Activated naive CD4-positive, alpha-beta T cell treated with anti-CD3 and anti-CD28 coated beads, Interleukin-2, amount 50 U/mL, for 24 hours (primary cell): ENCODE data around the gene WASHC4.
"Not testable (repeated sequence)": the region's sequence is repeated elsewhere in the genome, so short reads cannot be mapped to it uniquely, and the experiment has no call there.

Experiments used
- H3K27ac Mint-ChIP-seq: one replicate; pipeline ENCODE4 v1.8.0; 2021; ENCODE audit warnings: mild to moderate bottlenecking, mixed read lengths
- H3K27me3 Mint-ChIP-seq: one replicate; pipeline ENCODE4 v1.8.0; 2021; ENCODE audit warnings: mixed read lengths
- H3K36me3 Mint-ChIP-seq: one replicate; pipeline ENCODE4 v1.8.0; 2021; ENCODE audit warnings: mixed read lengths
- H3K4me1 Mint-ChIP-seq: one replicate; pipeline ENCODE4 v1.8.0; 2021; ENCODE audit warnings: mixed read lengths
- H3K4me3 Mint-ChIP-seq: one replicate; pipeline ENCODE4 v1.8.0; 2021; ENCODE audit warnings: mild to moderate bottlenecking, mixed read lengths
- H3K9me3 Mint-ChIP-seq: one replicate; pipeline ENCODE4 v1.8.0; 2021; ENCODE audit warnings: mixed read lengths

Gene WASHC4

DNA sequence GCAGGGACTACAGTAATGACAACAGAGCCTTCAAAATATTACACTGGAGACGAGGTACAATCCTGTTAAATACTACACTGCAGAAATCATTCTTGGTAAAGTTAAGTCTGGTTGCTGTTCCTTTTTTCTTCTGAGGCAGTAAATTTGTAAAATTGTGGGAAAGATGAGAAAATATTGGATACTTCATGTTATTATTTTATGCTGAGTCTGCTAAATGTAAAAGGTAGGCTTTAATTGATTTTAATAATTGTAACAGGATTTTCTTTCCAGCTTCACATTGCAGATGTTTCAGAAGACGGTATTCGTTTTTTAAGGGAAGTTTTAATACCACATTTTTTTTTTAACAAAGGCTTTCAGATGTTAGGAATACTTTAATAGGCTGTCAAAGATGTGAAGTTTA lies 62.6 kb downstream of the WASHC4 start:
- Mint-ChIP-seq H3K27ac (peak overlapping the region; percentile 30), H3K36me3 (peaks cover 8% of the 10 kb centered on the region), H3K4me1 (peaks cover 5% of the 10 kb centered on the region), H3K27me3 (no peaks in the 10 kb centered on the region), H3K9me3 (no peaks in the 10 kb centered on the region), H3K4me3 (no peak overlapping the region)

DNA sequence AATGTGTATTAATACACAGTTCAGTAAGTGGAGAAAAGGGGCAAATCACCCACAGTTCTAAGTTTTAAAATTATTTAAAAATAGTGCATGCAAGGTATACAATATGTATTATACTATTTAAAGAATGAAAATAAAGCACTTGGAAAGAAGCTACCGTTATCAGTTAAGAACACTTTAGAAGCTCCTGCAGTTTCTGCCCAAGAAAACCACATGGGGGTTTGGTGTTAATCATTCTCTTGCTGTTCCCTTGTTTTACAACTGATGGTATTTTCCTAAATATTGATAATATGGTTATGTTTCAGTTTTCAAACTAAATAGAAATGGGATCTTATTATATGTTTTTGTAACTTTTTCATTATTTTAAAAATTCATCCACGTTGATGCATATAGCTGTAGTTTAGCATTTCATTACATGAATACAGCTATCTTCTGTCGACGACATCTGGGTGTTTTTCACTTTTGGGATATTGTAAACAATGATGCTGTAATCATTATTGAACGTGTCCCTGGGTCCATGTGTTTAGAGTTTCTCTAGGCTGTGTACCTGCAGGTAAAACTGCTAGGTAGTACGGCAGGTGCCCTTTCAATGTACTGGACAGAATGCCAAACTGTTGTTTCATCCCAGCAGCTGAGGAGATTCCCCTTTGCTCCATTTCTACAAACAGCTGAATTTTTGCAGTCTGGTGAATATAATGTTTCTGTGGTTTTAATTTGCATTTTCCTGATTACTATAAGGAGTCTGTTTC lies 64.3 kb downstream of the WASHC4 start:
- Mint-ChIP-seq H3K27me3 (no peaks in the 10 kb centered on the region), H3K9me3 (no peaks in the 10 kb centered on the region), H3K4me1 (peaks cover 5% of the 10 kb centered on the region), H3K36me3 (peaks cover 12% of the 10 kb centered on the region), H3K27ac (no peak overlapping the region), H3K4me3 (no peak overlapping the region)

DNA sequence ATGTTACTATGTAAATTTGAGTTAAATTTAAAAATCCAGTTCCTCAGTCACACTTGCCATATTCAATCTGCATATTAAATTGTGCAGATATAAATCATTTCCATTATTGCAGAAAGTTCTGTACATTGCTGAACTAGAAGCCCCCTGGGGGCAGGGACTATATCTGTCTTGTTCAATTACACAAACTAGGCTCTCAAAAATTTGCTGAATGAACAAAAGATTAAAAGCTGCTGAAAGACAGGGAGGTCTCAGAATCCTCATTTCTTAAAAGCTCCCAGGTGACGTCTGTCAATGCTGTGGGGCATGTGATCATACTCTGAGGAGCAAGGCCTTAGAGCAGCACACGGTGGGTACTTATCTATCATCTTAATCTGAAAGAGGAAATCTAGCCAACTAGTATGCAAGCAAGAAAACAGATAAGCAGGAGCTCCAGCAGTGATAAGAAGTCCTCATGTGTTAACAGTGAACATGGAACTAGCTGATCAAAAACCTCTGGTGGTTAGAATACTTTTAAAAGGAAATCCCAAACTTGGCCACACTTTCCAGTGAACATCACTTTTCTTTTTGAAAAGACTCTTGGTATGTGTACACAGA lies 68.0 kb downstream of the WASHC4 start:
- peaks cover 8% of the 10 kb centered on the region for H3K4me1 Mint-ChIP-seq
- peaks cover 26% of the 10 kb centered on the region for H3K36me3 Mint-ChIP-seq
- H3K27me3 Mint-ChIP-seq = no peaks in the 10 kb centered on the region
- no peak overlapping the region for H3K4me3 Mint-ChIP-seq
- peak overlapping the region; percentile 23 for H3K27ac Mint-ChIP-seq
- H3K9me3 Mint-ChIP-seq = no peaks in the 10 kb centered on the region

DNA sequence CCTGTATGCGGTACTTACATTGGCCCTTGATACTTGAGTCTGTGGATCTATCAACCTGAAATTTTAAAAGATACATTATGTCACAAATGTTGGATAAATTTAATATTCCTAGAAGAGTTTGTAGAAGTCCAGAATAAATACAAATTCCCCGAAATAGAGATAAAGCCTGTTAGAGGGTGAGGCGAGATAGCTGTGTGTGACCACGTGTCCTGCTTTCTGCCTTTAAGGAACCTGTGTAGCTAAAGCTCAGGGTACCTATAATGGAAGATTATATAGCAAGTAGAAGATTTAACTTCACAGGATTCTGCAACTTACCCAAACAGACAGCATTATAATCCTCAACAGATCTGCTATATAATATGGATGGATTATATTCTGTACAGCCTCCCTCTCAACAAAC lies 69.7 kb downstream of the WASHC4 start:
- Mint-ChIP-seq H3K9me3 (no peaks in the 10 kb centered on the region), H3K4me3 (no peak overlapping the region), H3K27ac (peak overlapping the region; percentile 32), H3K27me3 (no peaks in the 10 kb centered on the region), H3K36me3 (peaks cover 35% of the 10 kb centered on the region), H3K4me1 (peaks cover 6% of the 10 kb centered on the region)

DNA sequence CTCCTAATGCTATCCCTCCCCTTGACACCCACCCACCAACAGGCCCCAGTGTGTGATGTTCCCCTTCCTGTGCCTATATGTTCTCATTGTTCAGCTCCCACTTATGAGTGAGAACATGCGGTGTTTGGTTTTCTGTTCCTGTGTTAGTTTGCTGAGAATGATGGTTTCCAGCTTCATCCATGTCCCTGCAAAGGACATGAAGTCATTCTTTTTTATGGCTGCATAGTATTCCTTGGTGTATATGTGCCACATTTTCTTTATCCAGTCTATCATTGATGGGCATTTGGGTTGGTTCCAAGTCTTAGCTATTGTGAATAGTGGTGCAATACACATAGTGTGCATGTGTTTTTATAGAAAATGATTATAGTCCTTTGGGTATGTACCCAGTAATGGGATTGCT lies 71.6 kb downstream of the WASHC4 start:
- not testable (repeated sequence) for H3K4me3 Mint-ChIP-seq, H3K4me1 Mint-ChIP-seq, H3K27me3 Mint-ChIP-seq, H3K9me3 Mint-ChIP-seq, H3K27ac Mint-ChIP-seq
- peaks cover 46% of the 10 kb centered on the region for H3K36me3 Mint-ChIP-seq

DNA sequence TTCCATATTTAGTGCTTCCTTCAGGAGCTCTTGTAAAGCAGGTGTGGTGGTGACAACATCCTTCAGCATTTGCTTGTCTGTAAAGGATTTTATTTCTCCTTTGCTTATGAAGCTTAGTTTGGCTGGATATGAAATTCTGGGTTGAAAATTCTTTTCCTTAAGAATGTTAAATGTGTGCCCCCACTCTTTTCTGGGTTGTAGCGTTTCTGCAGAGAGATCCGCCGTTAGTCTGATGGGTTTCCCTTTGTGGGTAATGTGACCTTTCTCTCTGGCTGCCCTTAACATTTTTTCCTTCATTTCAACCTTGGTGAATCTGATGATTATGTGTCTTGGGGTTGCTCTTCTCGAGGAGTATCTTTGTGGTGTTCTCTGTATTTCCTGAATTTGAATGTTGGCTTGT lies 75.9 kb downstream of the WASHC4 start:
- not testable (repeated sequence) for H3K4me1 Mint-ChIP-seq, H3K27ac Mint-ChIP-seq, H3K9me3 Mint-ChIP-seq, H3K27me3 Mint-ChIP-seq, H3K4me3 Mint-ChIP-seq
- H3K36me3 Mint-ChIP-seq = peaks cover 54% of the 10 kb centered on the region

DNA sequence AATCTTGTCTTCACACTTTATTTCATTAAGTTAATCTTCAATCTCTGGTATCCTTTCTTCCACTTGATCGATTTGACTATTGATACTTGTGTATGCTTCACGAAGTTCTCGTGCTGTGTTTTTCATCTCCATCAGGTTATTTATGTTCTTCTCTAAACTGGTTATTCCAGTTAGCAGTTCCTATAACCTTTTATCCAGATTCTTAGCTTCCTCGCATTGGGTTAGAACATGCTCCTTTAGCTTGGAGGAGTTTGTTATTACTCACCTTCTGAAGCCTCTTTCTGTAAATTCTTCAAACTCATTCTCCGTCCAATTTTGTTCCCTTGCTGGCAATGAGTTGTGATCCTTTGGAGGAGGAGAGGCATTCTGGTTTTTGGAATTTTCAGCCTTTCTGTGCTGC lies 76.4 kb downstream of the WASHC4 start:
- not testable (repeated sequence) for H3K27me3 Mint-ChIP-seq, H3K27ac Mint-ChIP-seq, H3K9me3 Mint-ChIP-seq, H3K4me3 Mint-ChIP-seq, H3K4me1 Mint-ChIP-seq
- H3K36me3 Mint-ChIP-seq = peaks cover 57% of the 10 kb centered on the region

DNA sequence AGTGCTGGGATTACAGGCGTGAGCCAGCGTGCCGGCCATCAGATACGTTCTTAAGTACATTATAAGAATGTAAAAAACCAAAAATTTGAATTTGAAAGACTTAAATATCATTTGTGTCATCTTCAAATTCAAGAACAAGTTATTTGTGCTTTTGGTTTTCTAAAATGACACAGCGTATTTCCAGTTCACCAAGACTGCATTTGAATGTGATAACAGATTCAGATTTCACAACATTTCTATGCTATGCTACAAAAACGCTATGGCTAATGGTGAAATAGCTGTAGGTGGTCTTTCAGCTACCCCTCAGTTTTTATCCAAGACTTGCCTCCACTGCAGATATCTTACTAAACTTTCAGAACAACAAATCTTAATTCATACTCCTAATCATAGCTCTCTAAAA lies 81.8 kb downstream of the WASHC4 start:
- Mint-ChIP-seq H3K4me3 (no peak overlapping the region), H3K36me3 (peaks cover 39% of the 10 kb centered on the region), H3K4me1 (no peaks in the 10 kb centered on the region), H3K27ac (no peak overlapping the region), H3K9me3 (no peaks in the 10 kb centered on the region), H3K27me3 (no peaks in the 10 kb centered on the region)

DNA sequence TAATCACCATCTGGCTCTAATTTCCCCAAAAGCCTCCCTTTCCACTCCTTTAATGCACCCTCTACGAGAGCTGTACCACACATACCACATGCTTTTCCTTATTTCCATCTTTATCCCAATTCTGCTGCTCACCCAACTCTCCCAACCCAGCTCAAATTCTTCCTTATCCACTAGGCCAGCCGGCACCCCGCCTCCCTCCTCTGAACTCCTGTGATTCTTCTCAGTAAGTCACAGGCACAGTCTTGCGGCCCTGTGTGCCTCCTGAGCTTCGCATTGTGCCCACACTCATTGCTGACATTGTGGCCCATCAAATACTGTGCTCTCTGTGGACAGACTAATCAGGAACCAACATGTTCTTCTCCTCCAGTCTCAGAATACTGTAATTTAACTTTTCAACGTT lies 83.0 kb downstream of the WASHC4 start:
- no peak overlapping the region for H3K4me3 Mint-ChIP-seq
- H3K27me3 Mint-ChIP-seq = no peaks in the 10 kb centered on the region
- no peaks in the 10 kb centered on the region for H3K9me3 Mint-ChIP-seq
- no peaks in the 10 kb centered on the region for H3K4me1 Mint-ChIP-seq
- H3K36me3 Mint-ChIP-seq = peaks cover 36% of the 10 kb centered on the region
- H3K27ac Mint-ChIP-seq = peak overlapping the region; percentile 73

DNA sequence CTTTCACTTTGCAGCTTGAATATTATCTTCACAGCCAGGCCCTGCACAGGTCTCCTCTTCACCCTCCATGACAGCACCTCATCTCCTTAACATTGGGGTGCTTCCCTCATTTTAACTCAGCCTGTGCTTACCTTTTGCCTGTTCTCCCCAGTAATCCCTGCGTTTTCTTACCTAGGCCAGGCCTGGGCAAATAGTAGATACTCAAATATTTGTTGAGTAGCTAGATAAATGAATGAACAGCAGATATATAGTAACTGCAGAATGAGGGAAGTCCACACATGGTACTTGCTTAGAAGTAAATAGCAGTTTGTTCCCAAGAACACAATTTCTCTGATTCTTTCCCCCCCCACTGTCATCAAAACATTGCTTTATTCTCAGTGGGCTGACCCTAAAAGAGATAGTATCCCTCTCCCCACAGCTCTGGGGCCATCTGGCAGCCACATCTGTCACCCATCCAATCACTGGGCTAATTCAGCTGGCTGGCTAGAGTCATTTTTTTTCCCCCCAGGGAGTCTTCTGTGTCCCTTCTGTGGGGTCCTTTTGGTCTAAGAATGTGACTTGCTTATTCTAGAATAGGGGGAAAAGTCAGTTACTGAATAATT lies 85.2 kb downstream of the WASHC4 start:
- Mint-ChIP-seq H3K4me3 (no peak overlapping the region), H3K4me1 (no peaks in the 10 kb centered on the region), H3K9me3 (no peaks in the 10 kb centered on the region), H3K27ac (no peak overlapping the region), H3K27me3 (no peaks in the 10 kb centered on the region), H3K36me3 (peaks cover 29% of the 10 kb centered on the region)

DNA sequence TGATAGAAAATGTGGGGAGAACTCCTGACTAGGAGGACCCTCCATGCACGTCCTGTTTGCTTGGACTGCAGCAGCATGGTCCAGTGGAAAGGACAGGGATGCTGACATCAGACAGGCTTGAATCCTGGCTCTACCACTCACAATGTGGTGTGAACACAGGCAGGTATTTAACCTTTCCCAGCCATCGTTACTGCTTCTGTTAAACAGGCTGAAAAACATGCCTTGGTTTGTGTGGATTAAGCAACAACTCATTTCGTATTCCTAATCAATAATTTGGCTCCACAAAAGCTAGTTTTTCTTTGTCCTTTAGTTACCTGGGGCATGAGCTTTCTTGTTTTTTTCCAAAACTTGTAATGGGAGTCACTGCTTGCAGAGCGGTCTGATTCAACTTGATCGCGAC lies 87.4 kb downstream of the WASHC4 start:
- Mint-ChIP-seq H3K27ac (no peak overlapping the region), H3K9me3 (no peaks in the 10 kb centered on the region), H3K27me3 (no peaks in the 10 kb centered on the region), H3K36me3 (peaks cover 23% of the 10 kb centered on the region), H3K4me3 (no peak overlapping the region), H3K4me1 (no peaks in the 10 kb centered on the region)

DNA sequence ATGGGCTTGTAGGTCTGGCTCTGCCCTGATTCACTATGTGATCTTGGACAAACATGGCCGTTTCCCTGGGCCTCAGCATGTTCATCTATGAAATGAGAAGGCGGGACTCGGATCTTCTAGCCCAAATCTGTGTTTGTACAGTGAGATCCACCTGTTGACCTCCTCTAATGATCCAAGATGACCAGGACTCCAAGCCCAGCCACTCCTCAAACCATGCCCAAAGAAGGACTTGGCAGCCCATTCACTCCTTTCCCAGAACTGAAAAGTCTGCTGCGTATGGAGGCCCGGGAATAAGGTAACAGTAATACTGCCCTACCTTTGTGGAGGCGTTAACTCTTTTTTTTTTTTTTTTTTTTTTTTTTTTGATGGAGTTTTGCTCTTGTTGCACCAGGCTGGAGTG lies 88.6 kb downstream of the WASHC4 start:
- H3K9me3 Mint-ChIP-seq = no peaks in the 10 kb centered on the region
- no peak overlapping the region for H3K27ac Mint-ChIP-seq
- no peaks in the 10 kb centered on the region for H3K4me1 Mint-ChIP-seq
- H3K36me3 Mint-ChIP-seq = peaks cover 17% of the 10 kb centered on the region
- H3K4me3 Mint-ChIP-seq = no peak overlapping the region
- H3K27me3 Mint-ChIP-seq = no peaks in the 10 kb centered on the region

DNA sequence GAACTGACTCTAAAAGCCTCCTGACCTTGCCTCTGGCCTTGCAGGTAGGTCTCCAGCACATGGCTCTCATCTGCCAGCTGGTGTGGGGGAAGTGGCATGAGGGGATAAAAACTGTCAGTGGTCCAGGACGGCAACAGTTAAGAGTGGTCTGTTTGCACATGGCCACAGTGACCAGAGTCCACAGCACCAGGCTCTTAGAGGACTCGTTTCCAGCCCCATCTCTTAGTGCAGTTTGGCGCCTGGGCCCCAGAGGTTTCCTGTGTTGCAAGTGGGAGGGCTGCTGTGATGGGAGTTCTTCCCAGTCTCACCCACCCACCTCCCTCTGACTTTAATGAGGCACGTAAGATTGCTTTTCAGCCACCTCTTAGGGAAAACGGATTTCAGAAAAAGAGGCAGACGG lies 91.4 kb downstream of the WASHC4 start:
- no peak overlapping the region for H3K4me3 Mint-ChIP-seq
- H3K27me3 Mint-ChIP-seq = no peaks in the 10 kb centered on the region
- no peak overlapping the region for H3K27ac Mint-ChIP-seq
- no peaks in the 10 kb centered on the region for H3K4me1 Mint-ChIP-seq
- peaks cover 5% of the 10 kb centered on the region for H3K36me3 Mint-ChIP-seq
- no peaks in the 10 kb centered on the region for H3K9me3 Mint-ChIP-seq

DNA sequence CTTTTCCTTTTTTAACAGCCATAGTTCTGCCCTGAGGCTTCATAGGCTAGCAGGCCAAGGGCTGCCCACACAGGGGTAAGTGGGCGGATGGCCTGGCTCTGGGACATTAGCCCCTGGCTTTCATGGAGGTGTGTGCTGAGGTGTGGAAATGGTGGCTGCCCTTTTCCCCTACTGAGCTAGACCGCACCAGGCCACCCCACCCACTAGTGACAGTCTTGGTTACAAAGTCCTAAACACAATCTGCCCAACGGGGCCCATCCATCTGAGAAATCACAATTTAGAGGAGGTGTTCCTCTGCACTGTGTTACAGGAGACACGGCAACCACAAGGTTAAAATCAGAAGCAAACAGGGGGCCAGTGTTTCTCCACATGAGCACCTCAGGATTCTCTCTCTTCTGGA lies 92.9 kb downstream of the WASHC4 start:
- no peaks in the 10 kb centered on the region for H3K9me3 Mint-ChIP-seq
- no peak overlapping the region for H3K27ac Mint-ChIP-seq
- no peak overlapping the region for H3K4me3 Mint-ChIP-seq
- H3K27me3 Mint-ChIP-seq = no peaks in the 10 kb centered on the region
- H3K4me1 Mint-ChIP-seq = no peaks in the 10 kb centered on the region
- H3K36me3 Mint-ChIP-seq = peaks cover 2% of the 10 kb centered on the region

DNA sequence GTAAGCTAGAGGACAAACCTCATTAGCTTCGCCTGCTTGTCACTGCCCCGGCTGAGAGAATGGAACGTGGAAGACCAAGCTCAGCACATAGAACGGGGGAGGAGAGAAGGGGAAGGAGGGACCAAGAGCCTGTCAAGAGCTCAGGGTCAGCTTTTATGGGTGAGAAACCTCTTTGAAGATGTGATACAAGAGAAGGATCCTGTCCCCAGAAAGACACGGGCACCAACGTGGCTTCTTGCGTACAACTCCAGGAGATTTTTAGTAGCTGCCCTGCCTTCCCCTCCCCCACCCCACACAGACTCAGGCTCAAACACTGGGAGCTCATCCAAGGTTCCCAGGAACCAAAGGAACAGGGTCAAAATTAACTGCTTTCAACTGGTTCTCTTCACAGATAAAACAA lies 93.8 kb downstream of the WASHC4 start:
- no peaks in the 10 kb centered on the region for H3K4me1 Mint-ChIP-seq

DNA sequence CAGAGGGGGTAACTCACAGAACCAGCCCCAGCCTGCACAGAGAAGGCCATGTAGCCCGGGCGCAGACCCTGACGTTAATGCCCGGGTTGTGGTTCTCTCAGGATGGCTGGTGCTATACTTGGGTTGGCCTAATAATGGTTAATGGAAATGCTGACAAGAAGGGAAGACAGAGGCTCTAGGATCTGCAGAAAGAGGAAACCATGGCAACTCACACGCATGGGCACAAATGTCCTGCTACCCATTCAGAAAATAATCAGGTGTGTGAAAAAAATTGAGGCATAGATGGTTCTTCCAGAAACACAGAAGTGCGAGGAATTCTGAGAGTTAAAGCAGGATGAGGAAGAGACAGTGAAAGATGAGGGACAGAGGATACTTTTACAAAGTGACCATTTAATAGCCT lies 94.7 kb downstream of the WASHC4 start:
- no peaks in the 10 kb centered on the region for H3K4me1 Mint-ChIP-seq
- H3K27me3 Mint-ChIP-seq = no peaks in the 10 kb centered on the region
- H3K9me3 Mint-ChIP-seq = no peaks in the 10 kb centered on the region
- peaks cover 5% of the 10 kb centered on the region for H3K36me3 Mint-ChIP-seq
- no peak overlapping the region for H3K4me3 Mint-ChIP-seq
- no peak overlapping the region for H3K27ac Mint-ChIP-seq

More for the DNA sequence above, 93.8 kb downstream of the WASHC4 start:
- H3K9me3 Mint-ChIP-seq = no peaks in the 10 kb centered on the region
- H3K27ac Mint-ChIP-seq = no peak overlapping the region
- H3K27me3 Mint-ChIP-seq = no peaks in the 10 kb centered on the region
- no peak overlapping the region for H3K4me3 Mint-ChIP-seq
- peaks cover 2% of the 10 kb centered on the region for H3K36me3 Mint-ChIP-seq
